ENCODE measurements around the gene FAM89A.

DNA sequence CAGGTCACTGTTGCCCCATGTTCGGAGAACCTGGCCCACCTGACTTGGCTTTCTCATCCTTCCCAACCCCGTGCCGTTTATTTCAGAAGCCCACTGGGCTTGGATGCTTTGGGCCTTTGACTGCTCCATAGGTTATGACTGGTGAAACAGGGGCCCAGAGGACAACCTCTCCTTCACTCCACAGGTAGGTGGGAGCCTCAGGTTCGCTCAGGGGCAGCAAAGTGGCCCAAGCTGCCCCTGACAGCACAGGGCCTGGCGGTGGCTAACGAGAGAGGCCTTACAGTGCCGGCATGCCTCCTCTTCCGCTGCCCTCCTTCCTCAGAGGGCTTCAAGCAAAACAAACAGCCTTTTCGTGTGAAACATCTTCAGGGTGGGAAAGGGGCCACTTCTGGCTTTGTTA, 16.9 kb downstream of the FAM89A start:
- TF ChIP-seq EZH2 (IDR thresholded peaks at IDR 0.05; ENCODE audit: borderline replicate concordance, insufficient read depth, low read depth, low read length, poor library complexity, severe bottlenecking) = no peak
- no peak for TF ChIP-seq CTCF (IDR thresholded peaks at IDR 0.05)

Data from B cell (primary cell).